GM12892 (cell line): ENCODE measurements around the gene GLIS1.

Experiments used
- POLR2A ChIP-seq: IDR thresholded peaks from 2 replicates; pipeline ENCODE4 v1.6.1; 2011; ENCODE audit warnings: low read depth, low read length, control low read depth
- POLR2AphosphoS5 ChIP-seq: IDR thresholded peaks from 2 replicates; pipeline ENCODE4 v1.6.1; 2011; ENCODE audit warnings: low read depth, low read length, control low read depth
- TAF1 ChIP-seq: IDR thresholded peaks from 2 replicates; pipeline ENCODE4 v1.6.1; 2011; ENCODE audit warnings: low read depth, mild to moderate bottlenecking, control low read depth, low read length, borderline replicate concordance

- no peak for TF ChIP-seq POLR2A
- TF ChIP-seq POLR2AphosphoS5 = no peak
- TF ChIP-seq TAF1 = no peak
Measured at GRCh38 chr1:53562981-53563379, 176.0 kb downstream of the GLIS1 start.
